Endothelial cell of umbilical vein (primary cell): Measurements from ENCODE around the gene MARK4.

ENCODE experiments used
- CTCF ChIP-seq, 2 donors: IDR thresholded peaks; 1 replicate in 1 of 2; 2 replicates in 1 of 2; pipeline ENCODE4 v1.5.1; 2011; ENCODE audit warnings: low read length in 2 of 2, mild to moderate bottlenecking in 2 of 2, moderate library complexity in 2 of 2, control low read depth in 1 of 2, inconsistent platforms in 1 of 2, low read depth in 1 of 2; ENCODE audit not compliant: insufficient read depth in 1 of 2; ENCODE audit errors: extremely low read depth in 1 of 2
- EZH2 ChIP-seq: IDR thresholded peaks from 2 replicates; pipeline ENCODE4 v1.6.1; 2012; ENCODE audit warnings: borderline replicate concordance, low read depth, mild to moderate bottlenecking, moderate library complexity, low read length, inconsistent platforms; ENCODE audit not compliant: severe bottlenecking
- MYC ChIP-seq: IDR thresholded peaks from one replicate; pipeline ENCODE4 v1.6.1; 2011; ENCODE audit warnings: mild to moderate bottlenecking, low read depth, low read length
- POLR2A ChIP-seq: IDR thresholded peaks from 2 replicates; pipeline ENCODE4 v1.6.1; 2012; ENCODE audit warnings: low read depth, mild to moderate bottlenecking, control low read depth, low read length
- POLR2AphosphoS5 ChIP-seq: IDR thresholded peaks from 2 replicates; pipeline ENCODE4 v1.6.1; 2012; ENCODE audit warnings: low read depth, mild to moderate bottlenecking, control low read depth, low read length, moderate library complexity; ENCODE audit not compliant: insufficient read depth

DNA sequence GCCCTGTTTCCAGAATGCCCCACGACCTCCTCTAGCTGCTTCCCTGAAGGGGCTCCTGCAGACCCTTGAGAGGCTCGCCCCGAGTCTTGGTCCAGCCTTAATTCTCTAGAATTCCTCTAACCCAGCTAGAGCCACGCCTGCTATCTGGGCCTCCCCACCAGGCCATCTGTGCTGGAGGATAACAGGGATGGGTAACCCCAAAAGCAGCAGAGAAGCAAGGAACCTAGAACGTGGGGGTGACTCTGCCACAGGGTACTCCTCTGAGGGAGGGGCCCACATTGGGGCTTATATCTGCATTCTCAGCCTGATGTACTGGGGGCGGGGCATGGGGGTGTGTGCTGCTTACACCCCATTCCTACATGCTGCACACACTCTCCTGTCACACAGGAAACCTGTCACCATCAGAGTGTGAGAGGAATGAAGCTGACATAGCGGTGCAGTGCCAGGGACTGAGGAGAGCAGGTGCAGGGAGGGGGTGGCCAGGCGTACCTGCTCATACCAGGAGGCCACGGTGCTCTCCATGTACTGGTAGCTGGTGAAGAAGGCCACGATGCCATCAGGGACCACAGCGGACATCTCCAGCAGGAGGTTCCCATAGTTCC lies 103.3 kb downstream of the MARK4 start:
- TF ChIP-seq POLR2A, result no peak
- no peak for TF ChIP-seq CTCF (IDR thresholded peaks at IDR 0.05; ENCODE audit: extremely low read depth in 1 of 2, insufficient read depth in 1 of 2, low read depth in 1 of 2, low read length in 2 of 2)
- no peak for TF ChIP-seq MYC
- TF ChIP-seq POLR2AphosphoS5, result no peak
- no peak for TF ChIP-seq EZH2
